Non-pigmented ciliary epithelial cell (primary cell): Measurements from ENCODE around the gene B3GLCT.

Experiments
- DNase-seq: peaks from one replicate; pipeline ENCODE4 v3.0.0-alpha.2; 2010; ENCODE audit warnings: low read depth

Gene B3GLCT

DNA sequence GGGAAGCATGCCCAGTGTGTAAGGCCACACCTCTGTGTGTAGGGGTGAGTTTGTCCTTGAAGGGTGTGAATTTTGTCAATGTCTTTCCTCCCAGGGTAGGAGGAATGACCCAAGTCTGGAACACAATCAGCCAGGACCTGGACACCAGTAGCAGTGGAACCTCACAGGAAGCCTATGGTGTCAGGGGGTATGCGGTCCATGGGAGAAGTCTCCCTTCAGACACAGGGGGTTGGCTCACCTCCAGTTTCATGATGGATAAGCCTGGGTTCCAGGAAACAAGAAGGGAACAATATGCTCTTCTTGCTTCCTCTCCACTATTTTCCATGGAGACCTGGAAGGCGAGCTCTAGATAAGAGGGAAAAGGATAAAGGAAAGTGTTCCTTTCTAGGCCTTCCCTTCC is 23.9 kb downstream of the B3GLCT start:
- no peak for DNase-seq

- no peak for DNase-seq
These were observed 24.4 kb downstream of the B3GLCT start for GRCh38 chr13:31224174-31224669.

GRCh38 chr13:31224963-31225559 is 25.3 kb downstream of the B3GLCT start:
- no peak for DNase-seq

- DNase-seq = no peak
These were observed 26.4 kb downstream of the B3GLCT start for GRCh38 chr13:31225998-31226675.

GRCh38 chr13:31227063-31227462 is 27.3 kb downstream of the B3GLCT start:
- no peak for DNase-seq

GRCh38 chr13:31227870-31228269 is 28.1 kb downstream of the B3GLCT start:
- no peak for DNase-seq

DNA sequence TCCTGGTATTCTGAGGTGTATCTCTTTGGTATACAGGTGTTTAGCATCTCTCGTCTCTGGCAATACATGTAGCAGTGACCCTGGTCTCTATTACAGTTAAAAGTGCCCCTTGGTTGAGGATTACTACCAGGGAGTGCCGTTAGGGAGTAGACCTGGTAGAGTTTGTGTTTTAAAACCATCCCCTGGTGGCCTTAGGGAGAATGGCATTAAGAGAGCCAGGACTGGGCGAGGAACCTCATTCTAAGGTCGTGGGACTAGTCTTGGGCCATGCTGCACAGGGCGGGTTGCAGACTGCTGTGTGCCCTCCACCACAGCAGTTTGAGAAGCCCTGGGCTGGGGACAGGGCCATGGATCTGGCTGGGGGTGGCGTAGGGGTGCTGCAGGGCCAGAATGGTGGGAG is 35.0 kb downstream of the B3GLCT start:
- no peak for DNase-seq

- peak; percentile 13 for DNase-seq
These were observed 36.5 kb downstream of the B3GLCT start for GRCh38 chr13:31236211-31236786.

GRCh38 chr13:31240921-31241320 is 41.1 kb downstream of the B3GLCT start:
- no peak for DNase-seq

GRCh38 chr13:31242367-31242766 is 42.6 kb downstream of the B3GLCT start:
- no peak for DNase-seq

DNA sequence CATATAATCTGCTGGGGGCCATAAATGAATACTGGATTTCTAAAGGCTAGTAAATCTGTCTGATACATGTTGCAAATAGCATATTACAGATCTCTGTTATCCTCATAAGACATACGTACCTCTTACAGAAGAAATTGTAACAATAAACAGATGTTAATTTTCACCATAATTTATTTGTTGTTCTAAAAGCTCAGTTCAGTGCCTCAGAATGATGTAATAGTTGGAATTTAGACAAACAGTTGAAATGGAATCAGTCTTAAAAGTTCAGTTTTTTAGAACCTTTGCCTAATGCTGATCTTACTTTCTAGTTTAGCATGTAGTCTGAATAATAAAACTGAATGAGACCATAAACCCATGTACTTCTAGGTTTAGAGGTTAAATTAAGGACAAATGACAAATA is 43.1 kb downstream of the B3GLCT start:
- no peak for DNase-seq

DNA sequence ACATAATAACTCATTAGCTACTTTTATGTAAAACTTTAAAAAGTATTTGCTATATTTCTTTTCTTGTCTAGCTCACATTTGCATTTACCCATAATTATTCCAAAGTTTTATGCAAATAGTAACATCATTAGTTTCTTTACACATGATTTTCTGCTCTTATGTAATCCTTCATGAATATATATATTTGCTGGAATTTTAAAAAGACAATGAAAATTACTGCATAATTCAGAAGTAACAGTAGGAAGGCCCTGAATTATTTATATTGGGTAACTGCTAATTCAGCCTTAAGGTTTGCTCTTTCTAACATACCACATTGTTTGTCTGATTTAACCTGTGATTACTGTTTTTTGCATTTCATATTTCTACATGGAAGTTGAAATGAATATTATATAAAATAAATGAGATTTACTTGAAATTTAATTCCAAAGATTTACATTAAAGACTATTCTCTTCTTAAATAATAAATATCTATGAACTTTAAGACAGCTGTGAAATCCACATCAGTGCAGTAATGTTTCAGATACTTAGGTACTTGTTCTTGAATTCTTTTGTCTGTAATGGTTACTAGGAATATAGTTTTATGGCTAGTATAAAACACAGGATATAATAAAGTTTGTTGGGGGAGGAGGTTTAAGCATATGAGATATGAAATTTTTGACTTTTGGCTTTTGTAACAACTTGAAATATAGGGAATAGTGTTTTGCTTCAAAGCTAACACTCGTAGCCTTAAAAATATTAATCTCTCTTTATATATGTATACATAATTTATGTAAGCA is 46.0 kb downstream of the B3GLCT start:
- DNase-seq = no peak

DNA sequence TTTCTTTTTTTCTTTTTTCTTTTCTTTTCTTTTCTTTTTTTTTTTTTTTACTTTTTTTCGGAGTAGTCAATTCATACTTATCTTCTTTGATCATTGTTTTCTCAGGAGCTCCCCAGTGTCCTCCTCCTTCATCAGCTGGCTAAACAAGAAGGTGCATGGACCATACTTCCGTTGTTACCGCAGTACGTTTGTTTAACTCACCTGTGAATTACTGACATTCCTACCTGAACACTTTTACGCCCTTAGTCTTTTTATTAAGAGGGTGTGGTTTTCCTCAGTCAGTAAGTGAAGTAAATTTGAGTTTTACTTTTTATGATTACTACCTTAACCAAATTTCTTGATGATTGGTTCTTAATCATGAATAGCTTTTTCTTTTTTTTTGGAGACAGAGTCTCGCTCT is 47.1 kb downstream of the B3GLCT start:
- no peak for DNase-seq

GRCh38 chr13:31248361-31248760 is 48.6 kb downstream of the B3GLCT start:
- DNase-seq = no peak

GRCh38 chr13:31248965-31249539 is 49.3 kb downstream of the B3GLCT start:
- no peak for DNase-seq

DNA sequence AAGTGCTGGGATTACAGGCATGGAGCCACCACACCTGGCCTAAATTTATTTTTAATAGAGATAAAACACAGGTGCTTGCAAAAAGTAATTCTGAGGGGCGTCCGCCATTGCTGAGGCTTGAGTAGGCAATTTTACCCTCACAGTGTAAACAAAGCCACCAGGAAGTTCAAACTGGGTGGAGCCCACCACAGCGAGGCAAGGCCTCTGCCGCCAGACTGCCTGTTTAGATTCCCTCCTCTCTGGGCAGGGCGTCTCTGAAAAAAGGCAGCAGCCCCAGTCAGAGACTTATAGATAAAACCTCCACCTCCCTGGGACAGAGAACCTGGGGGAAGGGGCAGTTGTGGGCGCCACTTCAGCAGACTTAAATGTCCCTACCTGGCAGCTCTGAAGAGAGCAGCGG is 50.7 kb downstream of the B3GLCT start:
- no peak for DNase-seq

DNA sequence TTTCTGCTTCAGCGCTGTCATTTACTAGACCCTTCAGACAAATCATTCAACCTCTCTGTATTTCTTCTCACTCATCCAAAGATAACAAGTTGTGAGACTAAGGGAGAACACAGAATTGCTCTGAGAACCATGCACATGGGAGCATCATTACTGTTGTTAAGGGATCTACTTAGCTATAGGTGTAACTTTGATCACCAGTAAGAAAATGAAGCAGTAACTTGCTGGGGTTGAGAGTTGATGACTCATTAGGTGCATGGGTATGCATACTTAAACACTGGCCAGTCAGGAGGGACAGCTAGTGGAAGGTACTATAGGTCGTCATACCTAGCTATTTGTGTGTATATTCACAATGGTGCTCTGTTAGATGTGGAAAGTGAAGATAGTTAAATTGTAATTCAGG is 61.5 kb downstream of the B3GLCT start:
- DNase-seq = no peak

GRCh38 chr13:31263346-31263745 is 63.6 kb downstream of the B3GLCT start:
- DNase-seq = no peak

DNA sequence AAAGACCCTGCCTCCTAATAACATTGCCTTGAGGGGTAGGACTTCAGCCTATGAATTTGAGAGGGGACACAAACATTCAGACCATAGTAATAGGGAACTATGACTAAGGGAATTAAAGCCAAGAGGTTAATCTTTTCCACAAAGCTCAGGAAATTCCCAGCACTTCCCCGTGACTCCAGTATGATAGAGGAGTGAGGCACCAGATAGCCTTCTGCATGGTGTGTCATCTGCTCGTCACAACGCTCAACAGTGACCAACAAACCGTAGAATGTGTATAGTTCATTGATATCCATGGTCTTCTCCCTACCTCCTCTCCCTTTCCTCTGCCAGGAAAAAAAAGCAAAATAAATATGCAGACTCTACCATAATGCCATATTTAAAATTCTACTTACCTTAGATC is 64.4 kb downstream of the B3GLCT start:
- no peak for DNase-seq

DNA sequence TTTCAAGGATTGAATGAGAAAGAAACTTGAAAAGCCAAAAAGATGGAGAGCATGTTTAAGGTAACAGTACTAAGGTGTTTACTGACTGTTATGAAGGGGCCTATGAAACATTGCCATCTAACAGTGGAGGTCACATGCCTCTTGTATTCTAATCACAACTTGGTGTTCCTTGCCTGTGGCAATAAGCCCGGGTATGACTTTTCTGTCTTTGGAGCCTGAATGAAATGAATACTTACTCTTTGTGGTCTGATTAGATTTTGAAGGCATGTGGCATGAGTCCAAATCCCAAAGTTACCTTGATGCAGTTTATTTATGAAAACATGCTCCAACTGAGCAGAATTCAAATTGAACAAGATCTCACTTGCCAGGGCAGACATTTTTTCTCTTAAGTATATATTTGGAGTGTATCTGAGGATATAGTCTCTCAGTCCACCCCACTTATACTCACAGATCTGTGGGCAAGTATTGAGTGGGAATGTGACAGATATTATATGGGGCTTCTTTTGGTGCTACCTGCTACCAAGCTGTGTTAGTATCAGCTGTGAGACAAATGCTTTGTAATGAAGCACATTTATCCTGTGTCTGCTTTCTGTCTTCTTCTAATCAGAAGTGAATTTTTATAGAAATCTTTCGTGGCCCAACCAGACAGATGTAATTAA is 67.5 kb downstream of the B3GLCT start:
- no peak for DNase-seq

DNA sequence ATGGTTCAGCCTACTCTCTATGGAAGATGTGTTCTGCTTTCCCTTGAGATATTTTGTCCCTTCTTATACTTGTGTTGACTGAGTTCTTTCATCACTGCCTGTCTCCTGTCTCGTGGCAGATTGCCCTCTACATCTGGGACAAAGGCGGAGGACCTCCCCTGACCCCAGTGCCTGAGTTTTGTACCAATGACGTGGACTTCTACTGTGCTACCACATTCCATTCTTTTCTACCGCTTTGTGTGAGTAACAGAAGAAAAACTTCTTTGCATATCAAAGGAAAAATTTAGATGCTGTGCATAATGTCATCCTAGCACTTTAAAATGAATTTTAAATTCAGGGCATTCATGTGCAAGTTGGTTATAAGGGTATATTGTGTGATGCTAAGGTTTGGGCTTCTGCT is 74.6 kb downstream of the B3GLCT start:
- peak; percentile 11 for DNase-seq

DNA sequence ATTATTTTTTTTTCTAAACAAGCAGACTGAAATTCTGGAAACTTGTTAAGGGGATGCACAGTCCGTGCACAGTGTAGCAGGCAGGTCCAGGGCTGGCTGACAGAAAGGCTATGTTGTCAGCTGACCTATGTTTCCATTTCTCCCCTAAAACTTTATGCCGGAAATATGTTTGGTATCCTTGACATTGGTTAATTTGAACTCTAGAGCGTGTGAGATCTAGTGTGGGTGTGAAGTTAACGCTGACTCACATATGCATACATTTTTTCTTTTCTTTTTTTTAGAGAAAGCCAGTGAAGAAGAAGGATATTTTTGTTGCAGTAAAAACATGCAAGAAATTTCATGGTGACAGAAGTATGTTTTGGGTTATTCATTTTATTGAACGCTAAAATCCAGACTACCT is 76.6 kb downstream of the B3GLCT start:
- DNase-seq = peak; percentile 40
